ENCODE measurements around the gene PLEKHG3.

DNA sequence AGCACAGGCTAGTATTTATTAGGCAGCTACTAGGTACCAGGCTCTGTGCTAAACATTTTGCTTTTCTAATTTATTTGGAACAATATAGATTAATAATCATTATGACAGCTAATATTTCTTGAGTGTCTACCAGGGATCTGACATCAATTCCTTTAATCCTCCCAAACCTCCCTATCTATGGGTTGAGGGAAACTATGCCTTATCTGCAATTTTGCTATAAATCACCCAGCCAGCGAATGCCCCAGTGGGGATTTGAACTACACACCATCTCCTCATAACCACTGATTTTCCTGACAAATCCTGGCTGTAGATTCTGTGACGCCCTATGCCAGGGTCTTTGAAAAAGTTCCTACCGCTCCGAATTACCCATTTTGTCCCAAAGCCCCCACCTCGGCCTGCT is 21.4 kb upstream of the PLEKHG3 start:
- TF ChIP-seq FOXK2 (IDR thresholded peaks at IDR 0.05) (no peak), HDGF (IDR thresholded peaks at IDR 0.05; ENCODE audit: borderline replicate concordance) (no peak), FOXA1 (IDR thresholded peaks at IDR 0.05) (no peak), ZNF384 (IDR thresholded peaks at IDR 0.05) (no peak), SP1 (IDR thresholded peaks at IDR 0.05) (no peak), CTBP1 (IDR thresholded peaks at IDR 0.05; ENCODE audit: borderline replicate concordance) (no peak), FOXM1 (IDR thresholded peaks at IDR 0.05; ENCODE audit: borderline replicate concordance) (no peak), LEF1 (IDR thresholded peaks at IDR 0.05; ENCODE audit: borderline replicate concordance) (no peak), SUZ12 (IDR thresholded peaks at IDR 0.05) (no peak)
- TF ChIP-seq, protein P1, sequence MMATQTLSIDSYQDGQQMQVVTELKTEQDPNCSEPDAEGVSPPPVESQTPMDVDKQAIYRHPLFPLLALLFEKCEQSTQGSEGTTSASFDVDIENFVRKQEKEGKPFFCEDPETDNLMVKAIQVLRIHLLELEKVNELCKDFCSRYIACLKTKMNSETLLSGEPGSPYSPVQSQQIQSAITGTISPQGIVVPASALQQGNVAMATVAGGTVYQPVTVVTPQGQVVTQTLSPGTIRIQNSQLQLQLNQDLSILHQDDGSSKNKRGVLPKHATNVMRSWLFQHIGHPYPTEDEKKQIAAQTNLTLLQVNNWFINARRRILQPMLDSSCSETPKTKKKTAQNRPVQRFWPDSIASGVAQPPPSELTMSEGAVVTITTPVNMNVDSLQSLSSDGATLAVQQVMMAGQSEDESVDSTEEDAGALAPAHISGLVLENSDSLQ (IDR thresholded peaks at IDR 0.05) = no peak
